ENCODE data around the gene RAD50. TPM values are rescaled to one million over a fixed set of nuclear protein-coding genes. Genes with fewer than 3 reads are reported as not detected.

The RAD50 gene
- total and polyA plus RNA-seq, 2 of the 4 experiments (the other 2 are of a cell fraction): 5.2 to 6.2 TPM

- intact Hi-C loops (cut with micrococcal nuclease) (no loop called here), in situ Hi-C loops (cut with MboI; ENCODE audit: low sequenced_read_pairs) (no loop called here), dilution Hi-C loops (cut with HindIII; ENCODE audit: low sequenced_read_pairs, unreplicated experiment) (no loop called here)
- no peak overlapping the region for H3K14ac ChIP-seq (replicated peaks; ENCODE audit: low read depth, low read length)
- H3K27me3 ChIP-seq (ENCODE audit: control insufficient read depth, insufficient read depth, low read length): peaks cover 11% of the 10 kb centered on the region; the same call in 1 of the 2 replicates
- peaks cover 3% of the 10 kb centered on the region; the same call in 1 of the 2 replicates for H3K4me1 ChIP-seq (ENCODE audit: control insufficient read depth, insufficient read depth, low read length)
- no peak overlapping the region for H3K9ac ChIP-seq (ENCODE audit: low read depth, low read length)
- TF ChIP-seq ELK1 (IDR thresholded peaks at IDR 0.05; ENCODE audit: borderline replicate concordance, low read depth, low read length) (no peak), FOS (IDR thresholded peaks at IDR 0.05; ENCODE audit: low read depth, low read length) (no peak), CTCF (conservative IDR thresholded peaks at IDR 0.05; ENCODE audit: low read depth, low read length) (no peak), SMC3 (IDR thresholded peaks at IDR 0.05; ENCODE audit: low read depth, low read length) (no peak), RCOR1 (IDR thresholded peaks at IDR 0.05; ENCODE audit: insufficient replicate concordance, low read length) (no peak), BHLHE40 (IDR thresholded peaks at IDR 0.05; ENCODE audit: low read depth, low read length) (no peak), NFE2L2 (IDR thresholded peaks at IDR 0.05; ENCODE audit: low read depth, low read length) (no peak), POLR2A (IDR thresholded peaks at IDR 0.05; ENCODE audit: low read depth, low read length) (no peak), MAFK (IDR thresholded peaks at IDR 0.05; ENCODE audit: low read depth, low read length) (no peak), MAZ (IDR thresholded peaks at IDR 0.05; ENCODE audit: borderline replicate concordance, low read depth, low read length) (no peak), RAD21 (IDR thresholded peaks at IDR 0.05; ENCODE audit: low read length) (no peak), MXI1 (IDR thresholded peaks at IDR 0.05; ENCODE audit: borderline replicate concordance, low read depth, low read length) (no peak)
- no peak overlapping the region for H2AK9ac ChIP-seq (replicated peaks; ENCODE audit: low read depth, low read length, poor library complexity)
- no peak overlapping the region for H3K4ac ChIP-seq (ENCODE audit: low read depth, low read length)
- peaks cover 3% of the 10 kb centered on the region; the same call in 1 of the 2 replicates for H3K9me1 ChIP-seq (ENCODE audit: insufficient read depth, low read length)
- H3K4me2 ChIP-seq (ENCODE audit: low read depth, low read length): no peak overlapping the region
- ChIA-PET CTCF (no interaction called here), POLR2A (ENCODE audit: unreplicated experiment) (no interaction called here)
- no peaks in the 10 kb centered on the region for H4K20me1 ChIP-seq (ENCODE audit: insufficient read depth, low read length)
- no peaks in the 10 kb centered on the region for H3K79me1 ChIP-seq (ENCODE audit: low read depth in 1 of 2, low read length in 2 of 2)
- H3K36me3 ChIP-seq (ENCODE audit: control insufficient read depth, insufficient read depth, low read length): no peaks in the 10 kb centered on the region
- H3K56ac ChIP-seq (ENCODE audit: extremely low read depth, insufficient read depth, low read length): no peak overlapping the region
- no peak overlapping the region for H4K91ac ChIP-seq (ENCODE audit: insufficient read depth, low read depth, low read length)
- ATAC-seq (ENCODE audit: low read depth): no peak
- no peak overlapping the region for H2AFZ ChIP-seq (replicated peaks; ENCODE audit: low read length, poor library complexity)
- no peak overlapping the region for H4K8ac ChIP-seq (ENCODE audit: low read depth in 2 of 2, low read length in 2 of 2)
- no peak overlapping the region for H4K5ac ChIP-seq (ENCODE audit: low read depth, low read length)
- no peak overlapping the region for H3K23ac ChIP-seq (ENCODE audit: low read depth, low read length)
- 92% methylated on average over 3 of the region's 9 CpGs; no CpG with 5 or more reads in 1 of the 2 experiments for WGBS, 2 experiments (ENCODE audit: extremely low coverage in 2 of 2, insufficient read length in 1 of 2)
- no peak overlapping the region for H2AK5ac ChIP-seq (ENCODE audit: low read depth, low read length)
- H2BK120ac ChIP-seq (ENCODE audit: low read depth, low read length): no peak overlapping the region
- DNase-seq: no peak
- H3K9me3 ChIP-seq (ENCODE audit: control insufficient read depth, insufficient read depth, low read length): no peaks in the 10 kb centered on the region
- no peak overlapping the region for H2BK20ac ChIP-seq (ENCODE audit: low read depth, low read length)
- BruUV-seq (replicated peaks): no TSS peak
- H2BK5ac ChIP-seq (ENCODE audit: low read depth, low read length, poor library complexity, severe bottlenecking): no peak overlapping the region
- H3K4me3 ChIP-seq (ENCODE audit: insufficient read depth, low read depth, low read length): no peak overlapping the region
- no peak overlapping the region for H3K27ac ChIP-seq (ENCODE audit: insufficient read depth, low read length)
- H3K18ac ChIP-seq (ENCODE audit: low read depth, low read length): no peak overlapping the region
- H2BK15ac ChIP-seq (ENCODE audit: low read depth, low read length): no peak overlapping the region
These were observed 101.9 kb downstream of the RAD50 start for GRCh38 chr5:132658381-132659302.

Data from IMR-90 (cell line).